Measurements from ENCODE around the gene METTL4.

Gene METTL4

GRCh38 chr18:2515908-2516625 is 55.2 kb downstream of the METTL4 start:
- DNase-seq, result no peak

DNA sequence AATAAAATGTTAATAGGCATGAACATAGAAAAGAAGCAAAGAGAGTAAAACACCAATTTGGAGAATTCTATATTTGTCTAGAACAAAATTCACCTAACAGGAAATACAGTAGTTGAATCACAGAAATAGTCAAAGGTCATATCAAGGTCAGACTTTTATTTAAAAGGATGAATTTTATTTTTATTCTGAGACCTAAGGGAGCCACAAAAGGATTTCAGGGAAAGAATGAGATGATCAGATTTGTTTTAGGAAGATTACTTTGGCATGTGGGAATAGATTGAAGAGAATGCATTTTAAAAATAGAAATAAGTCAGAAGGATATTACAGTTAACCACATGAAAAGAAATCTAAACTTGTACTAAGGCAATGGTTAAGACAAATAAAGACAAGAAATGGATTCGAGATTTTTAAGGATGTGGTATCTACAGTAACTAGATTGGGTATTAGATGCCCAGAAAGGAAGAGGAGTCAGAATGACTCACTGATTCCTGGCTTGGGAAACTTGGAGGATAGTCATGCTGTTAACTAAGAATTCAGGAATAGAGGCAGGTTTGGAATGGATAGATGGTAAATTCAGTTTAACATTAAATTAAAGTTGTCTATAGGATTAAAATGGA is 56.0 kb downstream of the METTL4 start:
- no peak for DNase-seq

- DNase-seq, result no peak
These were observed 57.7 kb downstream of the METTL4 start for GRCh38 chr18:2513616-2514015.

GRCh38 chr18:2512059-2512458 is 59.2 kb downstream of the METTL4 start:
- no peak for DNase-seq

DNA sequence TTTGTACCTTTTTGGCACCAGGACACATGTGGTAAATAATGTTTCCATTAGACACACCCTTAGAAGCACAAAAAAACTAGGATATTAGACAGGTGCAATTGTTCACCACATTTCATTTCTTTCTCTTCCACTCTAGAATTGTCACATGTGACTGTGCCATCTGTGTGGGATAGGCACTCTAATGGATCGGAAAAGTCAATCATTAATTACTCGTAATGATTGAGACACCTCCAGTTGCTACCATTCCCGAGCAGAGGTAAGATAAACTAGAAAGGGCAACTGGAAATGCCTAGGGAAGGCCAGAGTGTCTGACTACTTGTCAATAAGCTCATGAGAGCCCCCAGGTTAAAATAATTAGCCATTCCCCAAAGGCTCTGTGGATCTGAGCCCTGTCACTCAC is 59.9 kb downstream of the METTL4 start:
- DNase-seq, result no peak

DNA sequence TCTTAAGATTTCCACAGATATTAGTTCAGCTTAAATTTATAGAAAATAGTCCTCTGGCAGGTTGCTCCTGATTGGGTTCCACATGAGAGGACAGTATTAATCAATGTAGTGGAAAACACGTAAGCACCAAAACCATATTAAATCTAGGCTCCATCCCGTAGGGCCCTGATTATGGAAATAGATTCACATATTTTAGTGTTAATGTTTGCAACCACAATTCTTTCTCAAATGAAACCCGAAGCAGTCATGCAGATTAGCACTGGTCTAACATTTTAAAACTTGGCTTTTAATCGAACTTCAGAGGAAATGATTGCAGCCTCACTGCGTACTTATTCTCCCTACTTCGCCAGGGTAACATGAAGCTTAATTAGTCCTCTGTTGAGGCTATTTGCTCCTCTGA is 60.9 kb downstream of the METTL4 start:
- DNase-seq, result no peak

DNA sequence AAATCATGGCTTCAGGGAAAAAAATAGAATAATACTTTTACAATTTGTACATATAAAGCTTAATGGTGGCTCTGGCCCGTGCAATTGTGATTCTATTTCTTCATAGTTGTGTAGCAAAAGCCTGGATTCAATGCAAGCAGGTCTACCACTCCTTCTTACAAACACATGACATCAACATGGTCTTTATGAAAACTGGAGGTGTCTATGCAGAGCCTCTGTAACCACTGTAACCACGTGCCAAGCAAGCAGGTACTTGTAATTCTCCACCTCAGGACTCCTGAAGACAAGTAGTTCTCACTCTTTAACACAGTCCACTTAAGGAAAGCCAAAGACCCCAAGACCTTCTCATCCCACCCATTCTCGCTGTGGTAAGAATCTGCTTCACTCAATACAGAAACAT is 62.6 kb downstream of the METTL4 start:
- DNase-seq, result no peak

GRCh38 chr18:2508155-2508554 is 63.1 kb downstream of the METTL4 start:
- DNase-seq, result no peak

GRCh38 chr18:2504642-2505041 is 66.7 kb downstream of the METTL4 start:
- DNase-seq, result no peak

- DNase-seq, result no peak
These were observed 68.4 kb downstream of the METTL4 start for GRCh38 chr18:2502880-2503279.

GRCh38 chr18:2502394-2502793 is 68.9 kb downstream of the METTL4 start:
- DNase-seq, result no peak

GRCh38 chr18:2497797-2498196 is 73.5 kb downstream of the METTL4 start:
- DNase-seq, result no peak

- no peak for DNase-seq
These were observed 75.9 kb downstream of the METTL4 start for GRCh38 chr18:2495381-2495780.

DNA sequence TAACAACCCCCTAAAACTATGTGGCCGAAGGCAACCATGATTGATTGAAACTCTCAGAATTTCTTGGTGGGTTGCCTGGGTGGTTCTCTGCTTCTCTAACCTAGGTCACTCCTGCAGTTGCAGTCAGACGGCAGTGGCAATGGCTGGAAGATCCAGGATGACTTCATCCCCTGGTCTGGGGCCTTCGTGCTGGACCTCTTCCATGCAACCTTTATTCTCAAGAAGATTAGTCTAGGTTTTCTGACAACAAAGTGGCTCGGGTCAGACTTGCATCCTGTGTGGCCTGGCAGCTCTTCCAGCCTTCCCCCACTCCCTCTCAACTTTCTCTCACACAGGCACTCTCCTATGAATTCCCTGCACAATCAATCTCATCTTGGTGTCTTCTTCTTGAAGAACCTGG is 76.4 kb downstream of the METTL4 start:
- DNase-seq, result no peak

Data from stimulated activated CD4-positive, alpha-beta T cell treated with anti-CD3 and anti-CD28 coated beads, Interleukin-2, amount 100 ng/mL, for 48 hours (primary cell).